ENCODE measurements around the gene MTX1.
"Not testable (repeated sequence)": the region's sequence is repeated elsewhere in the genome, so short reads cannot be mapped to it uniquely, and the experiment has no call there.

The MTX1 gene

DNA sequence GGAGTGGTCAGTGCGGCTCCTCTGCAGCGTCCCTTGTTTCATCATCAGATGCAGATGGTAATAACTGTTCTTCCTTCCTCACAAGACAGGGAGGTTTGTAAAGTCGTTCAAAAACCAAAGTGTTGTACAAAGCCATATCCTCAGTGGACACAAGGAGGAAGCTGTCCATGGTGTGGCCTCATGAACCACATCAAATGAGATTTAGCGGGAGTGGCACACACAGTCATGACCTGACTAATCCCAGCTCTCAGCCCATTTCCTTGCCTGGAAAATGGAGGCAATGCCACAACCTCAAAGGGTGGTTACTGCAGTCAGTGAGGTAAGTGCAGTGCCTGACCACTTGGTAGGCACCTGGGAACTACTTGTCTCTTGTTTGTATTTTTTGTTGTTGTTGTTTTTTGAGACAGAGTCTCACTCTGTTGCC, 33.4 kb downstream of the MTX1 start:
- DNase-seq, result no peak

DNA sequence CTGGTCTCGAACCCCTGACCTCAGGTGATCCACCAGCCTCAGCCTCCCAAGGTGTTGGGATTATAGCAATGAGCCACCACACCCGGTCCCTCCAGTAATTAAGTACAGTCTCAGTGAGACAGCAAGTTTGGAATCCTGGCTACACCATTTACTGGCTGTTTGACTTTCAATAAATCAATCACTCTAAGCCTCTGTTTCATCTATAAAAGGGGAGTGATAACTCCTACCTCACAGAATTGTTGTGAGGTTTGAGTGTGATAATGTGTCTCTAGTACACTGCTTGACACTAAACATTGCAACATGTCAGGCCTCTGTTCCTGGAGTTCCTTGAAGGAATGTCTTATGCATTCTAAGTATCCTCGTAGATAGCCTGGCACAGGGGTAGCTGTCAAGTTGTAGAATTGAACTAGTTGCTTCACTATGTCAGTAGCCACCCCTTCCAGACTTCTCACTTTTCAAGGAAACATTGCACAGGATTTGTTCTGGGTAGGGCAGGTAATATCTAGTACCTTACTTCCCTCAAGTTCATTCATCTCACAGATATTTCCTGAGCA, 34.4 kb downstream of the MTX1 start:
- no peak for DNase-seq

DNA sequence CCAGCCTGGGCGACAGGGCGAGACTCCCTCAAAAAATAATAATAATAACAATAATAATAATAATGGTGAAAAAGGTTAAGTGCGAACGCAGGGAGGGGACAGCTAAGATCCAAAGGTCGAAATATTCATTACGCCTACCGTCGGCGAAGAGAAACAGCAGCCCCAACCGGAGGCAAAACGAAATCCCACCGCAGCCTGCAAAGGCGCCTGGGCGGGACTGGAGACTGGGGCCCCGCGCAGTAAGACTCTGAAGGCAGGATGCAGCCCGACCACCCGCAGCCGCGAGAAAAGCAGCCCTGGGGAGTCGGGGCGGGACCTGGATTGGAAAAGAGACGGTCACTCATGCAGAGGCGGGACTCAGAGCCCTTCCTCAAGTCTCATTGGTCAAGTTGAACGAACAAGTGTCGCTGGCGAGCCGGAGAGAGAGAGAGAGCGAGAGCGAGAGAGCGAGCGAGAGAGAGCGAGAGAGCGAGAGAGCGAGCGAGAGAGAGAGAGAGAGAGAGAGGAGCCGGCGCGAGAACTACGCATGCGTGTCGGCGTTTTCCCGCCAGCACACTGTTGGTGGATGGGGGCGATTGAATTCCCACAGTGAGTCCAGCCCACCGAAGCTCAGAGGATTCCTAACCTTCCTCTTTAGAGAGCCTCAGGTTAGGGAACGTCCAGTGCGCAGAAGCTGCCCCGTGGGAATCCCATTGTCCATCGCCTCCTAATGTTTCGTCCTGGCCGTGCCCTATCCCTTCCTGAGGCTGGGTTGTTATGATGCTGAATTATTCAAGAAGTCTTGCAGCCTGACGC, 36.1 kb downstream of the MTX1 start:
- peak; percentile 99 for DNase-seq

DNA sequence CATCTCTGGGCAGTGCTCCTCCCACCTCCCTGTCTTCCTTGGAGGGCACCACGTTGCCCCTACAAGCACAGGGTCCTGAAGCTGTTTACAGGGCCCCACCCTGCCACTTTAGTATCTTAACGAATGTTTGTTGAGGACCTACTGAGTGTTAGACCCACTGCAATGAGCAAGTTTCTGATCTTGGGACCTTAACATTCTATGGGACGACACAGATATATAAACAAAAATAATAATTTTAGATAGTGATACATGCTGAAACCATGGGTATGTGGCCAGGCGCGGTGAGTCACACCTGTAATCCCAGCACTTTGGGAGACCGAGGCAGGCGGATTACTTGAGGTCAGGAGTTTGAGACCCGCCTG, 36.6 kb downstream of the MTX1 start:
- no peak for DNase-seq

DNA sequence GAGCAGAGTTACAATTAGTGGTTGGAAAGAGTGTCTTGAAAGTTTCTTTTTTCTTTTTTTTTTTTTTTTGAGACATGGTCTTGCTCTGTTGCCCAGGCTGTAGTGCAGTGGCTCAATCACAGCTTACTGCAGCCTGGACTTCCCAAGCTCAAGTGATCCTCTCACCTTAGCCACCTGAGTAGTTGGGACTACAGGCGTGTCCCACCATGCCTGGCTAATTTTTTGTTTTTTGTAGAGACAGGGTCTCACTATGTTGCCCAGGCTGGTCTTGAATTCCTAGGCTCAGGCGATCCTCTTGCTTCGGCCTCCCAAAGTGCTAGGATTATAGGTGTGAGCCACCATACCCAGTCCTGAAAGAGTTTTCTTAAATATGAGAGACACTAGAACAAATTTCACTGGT, 38.3 kb downstream of the MTX1 start:
- not testable (repeated sequence) for DNase-seq

DNA sequence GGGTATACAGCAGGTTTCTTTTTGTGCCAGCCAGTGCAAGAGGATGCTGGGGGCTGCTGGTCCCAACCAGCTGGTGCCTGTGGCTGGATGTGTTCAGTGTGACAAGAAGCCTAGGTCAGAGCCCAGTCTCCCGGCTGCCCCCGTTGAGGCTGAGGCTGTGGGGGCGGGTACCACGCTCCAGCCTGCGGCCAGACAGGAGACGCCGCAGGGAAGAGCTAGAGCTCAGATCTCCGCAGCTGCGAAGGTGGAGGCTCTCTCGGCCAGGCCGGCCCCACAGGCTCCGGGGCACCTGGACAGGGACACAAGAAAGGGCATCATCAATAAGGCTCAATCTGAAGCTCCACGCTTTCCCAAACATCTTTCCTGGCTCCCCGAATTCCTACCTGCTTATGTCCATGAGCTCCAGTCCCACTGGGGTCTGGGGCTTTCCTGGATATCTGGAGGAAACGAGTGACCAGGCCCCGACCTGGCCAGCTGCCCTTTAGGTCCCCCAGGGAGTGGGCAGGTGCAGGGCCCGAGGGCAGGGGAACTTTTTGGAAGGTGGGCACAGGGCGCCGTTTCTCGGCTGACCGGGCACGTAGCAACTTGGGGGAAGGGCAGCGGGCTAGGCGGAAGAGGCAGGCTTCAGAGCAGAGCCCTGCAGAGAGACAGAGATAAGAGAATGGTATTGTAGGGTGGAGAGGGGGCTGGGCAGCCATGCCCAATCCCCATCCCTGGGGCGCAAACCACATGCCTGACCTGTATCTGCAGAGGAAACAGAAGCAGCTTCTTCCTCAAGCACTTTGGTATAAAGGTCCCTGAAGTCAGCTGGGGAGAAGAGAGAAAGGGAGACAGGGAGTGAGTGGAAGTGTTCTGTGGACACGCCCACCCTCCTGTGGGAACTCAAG, 39.4 kb downstream of the MTX1 start:
- no peak for DNase-seq

DNA sequence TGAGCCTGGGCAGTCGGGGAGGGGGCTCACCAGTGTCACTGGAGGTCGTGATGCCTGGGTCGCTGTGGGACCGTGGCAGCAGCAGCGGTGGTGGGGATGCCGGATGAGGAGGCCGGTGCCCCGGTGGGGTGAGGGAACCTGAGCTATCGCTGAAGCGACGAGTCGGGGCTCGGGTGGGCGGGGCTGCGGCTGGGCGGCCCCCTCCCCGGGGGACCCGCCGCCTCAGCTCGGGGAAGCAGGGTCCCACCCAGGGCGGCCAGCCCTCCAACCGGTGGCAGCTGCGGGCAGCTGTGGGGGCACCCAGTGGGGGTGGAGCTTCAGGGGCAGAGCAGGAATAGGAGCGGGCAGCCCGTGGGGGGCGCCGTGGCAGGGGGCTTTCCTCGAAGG, 41.7 kb downstream of the MTX1 start:
- DNase-seq, result no peak

DNA sequence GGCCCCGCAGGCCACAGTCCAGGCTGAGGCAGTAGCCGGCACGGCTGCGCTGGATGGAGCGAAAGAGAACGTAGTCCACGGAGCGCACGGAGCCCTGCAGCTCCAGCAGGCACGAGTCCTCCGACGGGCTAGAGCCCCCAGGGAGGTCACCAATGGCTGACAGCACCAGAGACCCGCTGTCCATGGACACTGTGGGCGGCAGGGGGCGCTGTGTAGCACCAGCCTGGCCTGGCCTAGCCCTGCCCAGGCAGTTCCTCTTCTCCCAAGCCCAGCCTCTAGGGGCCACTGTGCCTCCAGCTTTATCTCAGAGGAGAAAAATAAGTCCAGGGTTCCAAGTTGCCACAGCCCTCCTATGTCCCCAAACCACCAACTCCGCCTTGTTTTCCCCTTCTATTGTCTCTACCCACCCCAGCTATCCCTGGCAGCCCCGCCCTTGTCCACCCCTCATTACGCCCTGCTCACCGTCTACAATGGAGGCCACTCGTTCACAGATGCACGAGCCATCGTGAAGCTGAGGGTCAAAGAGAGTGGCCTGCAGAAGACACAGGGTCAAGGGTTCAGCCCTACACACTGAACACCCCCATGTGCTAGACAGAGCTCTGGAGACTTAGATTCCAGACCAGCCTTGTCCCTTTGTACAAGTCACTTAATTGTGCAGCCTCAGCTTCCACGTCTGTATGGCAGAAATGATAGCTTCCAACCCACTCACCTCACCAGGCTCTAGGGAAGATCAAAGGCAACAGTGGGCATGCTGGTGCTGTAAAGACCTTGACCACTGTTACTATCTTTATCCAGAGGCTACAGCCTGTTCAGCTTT, 42.3 kb downstream of the MTX1 start:
- peak; percentile 89 for DNase-seq

DNA sequence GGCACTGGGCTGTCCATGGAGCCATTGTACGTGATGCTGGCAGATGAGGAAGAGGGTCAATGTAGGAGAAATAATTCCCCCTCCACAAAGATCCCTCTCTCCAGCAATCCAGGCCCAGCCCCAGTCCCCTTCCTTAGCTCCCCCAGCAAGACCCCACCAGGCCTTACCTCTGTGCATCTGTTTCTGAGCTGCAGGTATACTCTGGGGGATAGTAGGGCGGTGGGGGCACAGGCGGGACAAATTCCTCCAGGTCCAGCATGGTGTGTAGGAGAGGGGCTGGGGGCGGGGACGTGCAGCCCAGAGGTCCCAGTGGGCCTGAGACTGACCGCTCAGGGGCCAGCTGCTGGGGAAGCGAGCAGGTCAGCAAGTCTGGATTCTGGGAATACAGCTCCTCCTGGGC, 43.1 kb downstream of the MTX1 start:
- no peak for DNase-seq

DNA sequence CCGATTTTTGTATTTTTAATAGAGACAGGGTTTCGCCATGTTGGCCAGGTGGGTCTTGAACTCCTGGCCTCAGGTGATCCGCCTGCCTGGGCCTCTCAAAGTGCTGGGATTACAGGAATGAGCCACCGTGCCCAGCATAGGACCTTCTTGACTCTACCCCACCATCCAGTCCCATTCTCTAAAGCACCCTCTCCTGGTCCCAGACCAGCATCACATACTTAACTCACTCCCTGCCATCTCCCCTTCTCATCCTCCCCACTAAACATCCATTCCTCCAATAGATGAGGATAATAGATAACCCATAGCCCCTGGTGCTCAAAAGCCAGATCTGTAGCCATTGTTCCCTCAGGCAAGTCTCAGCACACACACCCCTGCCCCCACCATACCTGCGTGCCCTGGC, 44.7 kb downstream of the MTX1 start:
- DNase-seq, result no peak

DNA sequence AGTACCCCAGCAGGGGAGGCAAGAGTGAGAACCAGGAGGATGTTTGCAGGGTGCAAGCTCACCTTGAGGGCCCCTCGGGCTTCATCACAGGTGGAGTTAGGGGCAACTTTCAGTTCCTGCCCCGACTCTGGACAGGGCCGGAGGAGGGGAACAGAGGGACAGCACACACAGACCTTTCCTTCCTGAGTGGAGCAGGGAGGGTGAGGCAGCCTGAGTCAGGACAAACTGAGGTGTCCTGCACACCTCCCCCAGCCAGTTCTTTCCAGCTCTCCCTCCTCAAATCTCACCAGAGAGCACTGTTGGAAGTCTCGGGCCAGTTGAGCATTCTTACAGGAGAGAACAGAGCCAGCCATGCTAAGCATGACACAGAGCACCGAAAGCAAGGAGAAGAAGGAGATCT, 45.3 kb downstream of the MTX1 start:
- no peak for DNase-seq

DNA sequence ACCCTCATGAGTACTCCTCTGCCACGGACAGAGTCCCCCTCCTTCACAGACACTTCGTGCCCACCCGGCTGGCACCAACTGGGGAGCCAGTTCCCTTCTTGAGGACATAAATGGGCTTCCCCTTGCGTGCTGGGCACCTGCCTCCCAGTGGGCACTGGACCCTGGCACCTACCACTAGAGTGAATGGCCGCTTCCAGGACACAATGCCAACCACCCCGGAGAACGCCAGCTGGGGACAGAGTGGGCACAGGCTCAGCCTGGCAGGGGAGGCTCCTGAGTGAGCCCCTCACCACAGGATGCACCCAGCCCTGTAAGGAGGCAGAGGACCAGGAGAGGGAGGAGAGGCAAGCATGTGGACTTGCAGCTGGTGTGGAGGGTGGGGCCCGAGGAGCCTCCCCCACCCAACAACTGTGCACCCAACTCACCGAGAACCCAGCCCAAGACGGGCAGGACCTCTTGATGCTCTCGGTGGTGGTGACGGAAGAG, 45.8 kb downstream of the MTX1 start:
- no peak for DNase-seq

DNA sequence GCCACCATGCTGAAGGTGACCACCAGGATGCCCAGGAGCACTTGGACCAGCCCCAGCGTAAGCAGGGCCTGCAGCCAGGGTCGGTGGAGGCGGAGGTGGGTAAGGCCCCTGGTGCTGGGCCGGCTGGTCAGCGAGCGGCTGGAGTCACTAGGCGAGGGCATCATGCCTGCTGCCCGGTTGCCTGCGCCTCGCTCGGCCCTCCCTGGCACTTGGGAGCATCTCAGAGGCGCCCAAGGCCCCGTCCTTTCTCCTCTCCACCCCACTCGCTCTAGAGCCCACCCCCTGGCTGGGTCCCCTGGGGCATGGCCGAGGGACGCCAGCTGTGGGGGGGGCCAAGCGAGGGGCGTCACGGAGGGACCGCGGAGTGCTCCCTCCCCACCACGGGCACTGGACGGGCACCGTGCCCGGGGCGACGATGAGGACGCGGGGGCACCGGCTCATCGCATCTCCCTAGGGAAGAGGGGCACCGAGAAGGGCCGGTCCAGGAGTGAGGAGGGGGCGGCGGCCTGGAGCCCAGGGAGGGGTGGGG, 46.3 kb downstream of the MTX1 start:
- DNase-seq, result no peak

DNA sequence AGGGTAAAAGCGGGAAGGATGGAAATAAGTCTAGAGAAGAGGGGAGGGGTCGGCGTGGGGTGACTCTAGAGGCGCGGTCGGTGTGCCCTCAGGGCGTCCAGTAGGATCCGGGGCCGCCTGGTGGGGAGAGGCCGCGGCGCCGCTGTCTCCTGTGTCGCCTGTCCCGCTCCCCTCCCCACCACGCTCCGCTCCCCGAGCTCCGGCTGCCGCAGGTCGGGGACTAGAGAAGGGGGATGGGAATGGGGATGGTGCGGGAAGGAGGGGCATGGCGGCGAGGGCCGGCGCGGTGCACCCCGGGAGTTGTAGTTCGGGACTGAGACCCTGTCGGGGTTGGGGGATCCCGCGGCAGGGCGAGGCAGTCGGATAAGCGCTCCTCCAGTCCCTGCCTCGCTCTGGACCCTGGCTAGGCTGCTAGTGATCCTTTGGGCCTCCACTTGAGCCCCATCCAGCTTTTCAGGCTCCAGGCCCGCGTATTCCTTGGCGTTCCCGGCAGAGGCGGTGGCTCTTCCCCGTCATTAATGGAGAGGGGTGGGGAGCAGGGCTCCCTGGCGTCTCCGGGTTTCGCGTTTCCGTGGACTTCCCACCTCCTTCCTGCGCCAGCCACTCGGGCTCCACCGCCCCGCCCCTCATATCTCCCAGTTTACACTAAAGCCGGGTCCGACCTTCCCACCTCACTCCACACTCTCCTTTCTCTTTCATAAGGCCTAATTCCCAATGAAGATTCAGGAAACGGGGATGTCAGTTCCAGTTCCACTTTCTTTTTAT, 46.9 kb downstream of the MTX1 start, which contains the start of gene ENTREP3:
TSS of gene ENTREP3 (minus strand) at position 241 of the 765 bp plus-strand sequence. CDS start 606 bp downstream, outside the sequence.
- DNase-seq, result peak; percentile 84

DNA sequence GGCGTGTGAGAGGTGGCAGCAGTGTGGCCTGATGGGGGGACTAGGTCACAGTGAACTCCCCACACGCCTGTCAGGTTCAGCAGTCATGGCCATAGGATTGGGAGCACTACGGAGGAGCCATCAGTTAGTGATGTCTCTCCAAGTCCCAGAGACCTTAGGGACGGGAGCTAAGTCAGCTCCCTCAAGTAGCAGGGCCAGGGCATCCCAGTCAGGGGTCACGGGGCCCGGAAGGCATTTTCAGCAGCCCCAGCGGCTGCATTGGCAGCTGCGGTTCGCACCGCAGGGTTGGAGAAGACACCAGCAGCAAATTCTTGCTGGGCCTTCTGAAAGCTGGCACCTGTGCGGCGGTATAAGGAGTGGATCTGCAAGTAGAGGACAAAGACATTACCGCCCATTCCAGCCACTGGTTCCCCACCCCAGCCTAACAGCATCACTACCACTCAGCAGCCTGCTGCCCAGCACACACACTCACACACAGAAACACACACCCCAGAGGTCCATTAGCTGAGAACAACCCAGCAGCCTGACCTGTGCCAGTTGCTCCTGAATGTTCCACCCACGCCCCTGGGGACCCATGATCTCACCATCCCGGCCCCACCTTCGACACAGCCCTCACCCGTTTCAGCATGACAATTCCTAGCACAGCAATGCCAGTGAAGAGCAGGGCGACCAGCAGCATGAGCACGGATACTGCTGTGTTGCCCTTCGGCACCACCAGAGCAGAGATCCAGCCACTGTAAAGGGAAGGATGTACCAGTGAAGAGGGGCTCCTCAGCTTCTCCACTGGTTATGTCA, 47.8 kb downstream of the MTX1 start:
- DNase-seq, result no peak

DNA sequence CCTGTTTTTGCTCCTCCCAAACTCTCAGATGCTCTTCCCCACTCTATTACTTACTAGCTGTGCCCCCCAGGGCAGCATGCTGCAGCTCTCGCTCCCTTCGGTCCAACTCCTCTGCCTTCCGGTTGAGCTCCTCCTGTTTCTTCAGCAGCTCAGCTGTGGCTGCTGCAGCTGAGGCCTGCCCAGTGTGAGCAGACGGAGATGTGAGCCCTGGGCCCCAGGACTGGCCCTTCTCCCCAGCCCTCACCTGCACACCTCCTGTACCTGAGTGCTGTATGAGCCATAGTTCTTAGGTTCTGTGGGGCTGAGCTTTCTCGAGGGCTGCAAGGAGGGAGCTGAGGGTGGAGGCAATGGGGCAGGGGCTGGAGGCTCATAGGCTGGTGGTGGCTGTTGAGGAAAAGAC, 51.8 kb downstream of the MTX1 start:
- no peak for DNase-seq

DNA sequence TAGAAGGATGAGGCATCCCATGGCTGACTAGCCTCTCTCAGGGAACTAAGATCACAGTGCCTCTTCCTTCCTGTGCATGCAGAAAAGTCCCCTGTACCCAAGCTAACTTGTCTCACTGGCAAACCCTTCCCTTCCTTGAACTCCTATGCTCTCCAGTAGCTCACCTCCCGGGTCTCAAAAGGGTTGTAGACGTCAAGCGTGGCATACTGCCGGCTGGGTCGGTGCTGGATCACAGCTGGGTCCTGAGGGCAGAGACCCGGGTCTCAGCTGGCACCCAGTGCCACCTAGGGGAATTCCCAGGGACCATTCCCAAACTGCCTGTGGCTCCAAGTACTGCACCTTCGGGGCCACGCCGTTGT, 53.0 kb downstream of the MTX1 start:
- no peak for DNase-seq

DNA sequence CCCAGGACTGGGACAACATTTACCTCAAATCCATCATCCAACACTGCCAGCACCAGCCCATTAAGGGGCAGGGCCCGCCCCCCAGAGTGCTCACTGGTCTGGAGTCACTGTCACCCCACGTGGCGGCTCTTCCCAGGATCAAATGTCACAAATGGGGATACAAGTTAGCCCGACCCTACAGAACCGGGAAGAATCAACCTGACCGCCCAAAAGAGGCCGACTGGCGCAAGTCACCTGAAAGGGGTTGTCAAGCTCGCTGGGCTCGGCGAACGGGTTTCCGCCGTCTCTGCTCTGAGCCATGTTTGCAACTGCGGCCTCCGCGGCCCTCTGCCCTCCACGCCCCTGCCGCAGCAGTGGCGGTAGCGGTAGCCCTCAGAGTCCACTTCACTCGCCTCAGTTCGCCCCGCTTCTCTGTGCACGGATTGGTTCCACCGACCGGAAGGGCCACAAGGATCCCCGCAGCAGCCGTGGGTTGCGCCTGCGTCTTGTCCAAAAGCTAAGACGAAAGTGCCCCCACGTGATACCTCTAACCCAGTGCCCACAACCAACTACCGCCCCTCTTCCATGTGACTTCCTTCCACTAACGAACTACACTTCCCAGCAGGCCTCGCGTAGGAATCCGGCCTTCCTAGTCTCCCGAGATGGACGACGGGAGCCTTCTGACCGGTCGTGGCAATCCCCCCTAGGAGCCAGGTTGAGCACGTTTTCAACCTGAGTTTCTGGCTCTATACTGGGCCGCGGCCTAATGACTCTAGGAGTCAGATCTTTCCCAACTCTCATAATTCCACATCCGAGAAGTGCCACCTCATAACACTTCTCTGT, 53.6 kb downstream of the MTX1 start, which contains the start of gene SCAMP3:
TSS of gene SCAMP3 (minus strand) at position 509 of the 822 bp plus-strand sequence. CDS start at position 300, 209 bp downstream.
- peak; percentile 97 for DNase-seq

DNA sequence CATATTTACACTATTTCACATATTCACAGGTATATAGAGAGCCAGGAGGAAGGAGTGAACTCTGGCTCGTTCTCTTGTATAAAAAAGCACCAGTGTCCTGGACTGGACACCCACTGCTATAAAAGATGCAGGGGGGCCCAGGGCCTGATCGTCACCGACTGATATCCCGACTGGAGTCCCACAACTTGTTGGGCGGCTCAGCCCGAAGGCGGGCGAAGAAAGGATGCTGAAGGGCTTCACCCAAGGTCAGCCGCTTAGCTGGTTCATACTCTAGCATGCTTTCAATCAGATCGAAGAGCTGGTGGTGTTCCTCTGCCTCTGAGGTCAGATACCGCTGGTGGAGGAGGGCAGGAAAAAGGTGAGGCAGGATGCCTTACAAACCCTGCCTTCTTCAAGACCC, 54.6 kb downstream of the MTX1 start:
- no peak for DNase-seq

Measured in NCI-H2171 treated with DMSO at 0.1 percent for 48 hours (cell line).